GM12892 (cell line): Measurements from ENCODE around the gene GPR78.
"Not testable (repeated sequence)": the region's sequence is repeated elsewhere in the genome, so short reads cannot be mapped to it uniquely, and the experiment has no call there.

Experiments used
- POLR2A ChIP-seq: IDR thresholded peaks from 2 replicates; pipeline ENCODE4 v1.6.1; 2011; ENCODE audit warnings: low read depth, low read length, control low read depth
- POLR2AphosphoS5 ChIP-seq: IDR thresholded peaks from 2 replicates; pipeline ENCODE4 v1.6.1; 2011; ENCODE audit warnings: low read depth, low read length, control low read depth

DNA sequence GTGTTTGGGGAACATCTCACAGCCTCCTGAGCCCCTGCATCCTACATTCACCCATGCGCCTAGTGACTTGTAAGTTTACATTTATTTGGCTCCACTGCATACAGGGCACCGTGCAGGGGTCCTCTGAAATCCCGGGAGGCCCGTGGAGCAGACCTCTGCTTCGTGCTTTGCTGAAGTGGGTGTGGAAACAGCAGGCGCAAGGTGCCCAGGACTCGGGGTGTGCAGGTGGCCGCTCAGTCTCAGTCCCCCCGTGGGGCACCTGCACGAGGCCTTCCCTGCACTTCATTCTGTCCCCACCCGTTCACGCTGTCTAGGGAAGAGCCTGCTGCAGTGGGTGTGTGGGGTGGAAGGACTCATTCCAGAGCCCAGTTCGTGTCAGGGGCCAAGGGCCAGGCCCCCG is 40.9 kb downstream of the GPR78 start:
- not testable (repeated sequence) for TF ChIP-seq POLR2A, POLR2AphosphoS5
